Neuron (in vitro differentiated cells): ENCODE results near the gene ITGA6.

ENCODE experiments used
- H2AFZ ChIP-seq: one replicate; pipeline ENCODE4 v1.6.1; 2013; ENCODE audit warnings: low read depth, mild to moderate bottlenecking, inconsistent platforms, low read length, moderate library complexity
- H3K27me3 ChIP-seq: one replicate; pipeline ENCODE4 v1.6.1; 2013; ENCODE audit warnings: low read length; ENCODE audit not compliant: insufficient read depth
- H3K36me3 ChIP-seq: one replicate; pipeline ENCODE4 v1.6.1; 2013; ENCODE audit warnings: low read length; ENCODE audit not compliant: insufficient read depth
- H3K4me1 ChIP-seq: one replicate; pipeline ENCODE4 v1.6.1; 2013; ENCODE audit warnings: low read length; ENCODE audit not compliant: insufficient read depth
- H3K4me3 ChIP-seq: 2 replicates; pipeline ENCODE4 v1.5.1; 2013; ENCODE audit warnings: mild to moderate bottlenecking, low read length, moderate library complexity
- H3K9me3 ChIP-seq: one replicate; pipeline ENCODE4 v1.6.1; 2013; ENCODE audit warnings: low read length

Gene ITGA6

DNA sequence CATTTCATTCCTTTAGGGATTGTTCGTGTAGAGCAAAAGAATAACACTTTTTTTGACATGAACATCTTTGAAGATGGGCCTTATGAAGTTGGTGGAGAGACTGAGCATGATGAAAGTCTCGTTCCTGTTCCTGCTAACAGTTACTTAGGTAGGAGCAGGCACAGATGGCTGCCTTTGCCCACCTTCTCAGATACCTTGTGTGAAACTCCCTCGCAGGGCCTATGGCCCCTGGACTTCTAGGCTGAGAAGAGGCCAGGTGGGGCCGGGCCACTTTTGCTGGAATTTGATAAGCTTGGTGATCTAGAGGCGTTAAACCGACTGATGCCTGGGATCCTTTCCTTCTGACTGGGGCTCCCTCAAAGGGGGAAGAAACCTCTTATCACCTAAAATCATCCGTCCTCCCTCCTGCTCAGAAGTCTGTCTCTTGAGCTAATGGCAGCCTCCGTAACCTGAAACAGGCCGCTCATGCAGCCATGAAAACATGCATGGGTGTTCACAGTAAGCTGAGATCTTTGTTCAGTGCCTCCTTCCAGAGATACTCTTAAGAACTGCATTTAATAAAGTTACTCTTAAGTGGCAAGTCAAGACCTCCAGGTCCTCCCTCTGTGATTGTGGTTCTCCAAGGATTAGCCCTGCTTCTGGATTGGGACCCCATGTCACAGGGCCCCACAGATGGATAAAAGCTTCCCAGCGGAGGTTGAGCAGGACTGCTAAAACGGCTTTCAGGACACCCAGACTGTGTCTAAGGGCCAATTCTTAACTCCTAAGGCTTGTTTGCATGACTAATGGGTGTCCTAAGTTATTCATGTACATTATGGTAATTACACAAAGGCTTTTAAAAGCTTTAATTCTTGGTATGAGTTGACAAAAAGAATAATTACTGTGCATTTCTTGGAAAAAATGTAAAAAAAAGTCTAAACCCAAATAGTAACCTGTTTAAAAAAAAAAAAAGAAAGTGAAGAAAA is 43.9 kb downstream of the ITGA6 start:
- H3K4me1 ChIP-seq, result no peaks in the 10 kb centered on the region
- H3K27me3 ChIP-seq, result no peaks in the 10 kb centered on the region
- H3K9me3 ChIP-seq, result no peaks in the 10 kb centered on the region
- no peak overlapping the region for H2AFZ ChIP-seq
- H3K36me3 ChIP-seq, result peaks cover 8% of the 10 kb centered on the region
- H3K4me3 ChIP-seq, result no peak overlapping the region

DNA sequence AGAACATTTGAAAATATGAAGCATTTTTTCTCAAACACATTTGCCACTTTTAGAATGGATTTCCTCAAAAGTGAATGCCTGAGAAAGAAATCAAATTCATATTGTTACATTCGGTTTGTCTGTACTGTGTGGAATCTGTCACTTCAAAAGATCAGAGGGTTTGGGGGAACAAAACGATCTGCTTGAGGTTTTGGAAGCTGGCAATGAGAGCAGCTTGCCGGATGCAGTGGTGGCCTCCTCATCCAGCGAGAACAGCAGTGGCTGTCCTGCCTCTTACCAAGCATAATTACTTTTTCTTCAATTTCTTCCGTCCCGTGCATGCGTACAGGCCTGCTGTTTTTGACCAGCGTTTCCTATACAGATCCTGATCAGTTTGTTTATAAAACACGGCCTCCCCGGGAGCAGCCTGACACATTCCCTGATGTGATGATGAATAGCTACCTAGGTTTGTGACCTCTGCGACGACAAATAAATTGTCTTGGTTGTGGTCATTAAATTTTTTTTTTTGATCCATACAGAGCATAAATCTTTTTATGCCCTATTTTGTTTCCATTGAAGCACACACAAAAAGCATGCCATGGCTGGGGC is 45.2 kb downstream of the ITGA6 start:
- no peaks in the 10 kb centered on the region for H3K4me1 ChIP-seq
- no peak overlapping the region for H2AFZ ChIP-seq
- H3K36me3 ChIP-seq, result peaks cover 8% of the 10 kb centered on the region
- no peak overlapping the region for H3K4me3 ChIP-seq
- no peaks in the 10 kb centered on the region for H3K9me3 ChIP-seq
- no peaks in the 10 kb centered on the region for H3K27me3 ChIP-seq

DNA sequence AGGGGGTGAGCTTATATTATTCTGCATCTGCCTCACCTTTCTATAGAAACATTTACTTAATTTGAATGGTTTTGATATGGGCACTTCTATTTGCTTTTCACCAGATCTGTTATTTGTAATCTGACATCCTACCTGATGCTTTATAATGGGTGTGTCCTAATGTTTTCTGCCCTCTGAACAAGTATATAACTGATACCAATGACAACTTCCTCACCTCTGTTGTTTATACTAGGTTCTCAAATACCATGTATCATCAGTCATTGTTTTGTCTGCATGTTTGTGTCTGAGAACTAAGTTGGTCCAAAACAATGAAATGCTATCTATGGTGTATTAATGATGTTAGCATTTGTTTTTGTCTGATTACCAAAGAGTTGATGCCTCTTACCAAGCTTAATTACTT is 45.8 kb downstream of the ITGA6 start:
- no peaks in the 10 kb centered on the region for H3K9me3 ChIP-seq
- H3K27me3 ChIP-seq, result no peaks in the 10 kb centered on the region
- no peak overlapping the region for H2AFZ ChIP-seq
- H3K4me3 ChIP-seq, result no peak overlapping the region
- H3K4me1 ChIP-seq, result no peaks in the 10 kb centered on the region
- peaks cover 8% of the 10 kb centered on the region for H3K36me3 ChIP-seq

DNA sequence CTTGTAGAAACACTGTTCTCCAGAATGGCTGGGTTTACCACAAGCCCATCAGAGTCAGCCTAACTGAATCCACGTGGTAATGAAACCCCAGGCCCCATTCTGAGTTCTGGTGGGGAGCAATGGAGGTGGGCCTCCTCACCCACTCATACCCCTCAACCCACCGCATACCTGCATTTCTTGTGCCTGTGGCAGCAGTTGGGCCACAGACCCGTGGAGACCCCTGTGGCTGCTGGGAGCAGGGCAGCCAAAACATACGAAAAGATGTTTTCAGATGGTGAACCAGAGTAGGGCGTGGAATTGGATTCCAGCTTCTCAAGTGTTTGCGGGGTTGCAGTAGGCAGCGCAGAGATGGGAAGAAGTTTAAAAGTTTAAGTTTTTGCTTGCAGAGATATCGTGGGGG is 51.0 kb downstream of the ITGA6 start:
- H3K27me3 ChIP-seq, result no peaks in the 10 kb centered on the region
- no peaks in the 10 kb centered on the region for H3K36me3 ChIP-seq
- H3K4me1 ChIP-seq, result peaks cover 37% of the 10 kb centered on the region
- no peak overlapping the region for H2AFZ ChIP-seq
- H3K9me3 ChIP-seq, result no peaks in the 10 kb centered on the region
- H3K4me3 ChIP-seq, result no peak overlapping the region

DNA sequence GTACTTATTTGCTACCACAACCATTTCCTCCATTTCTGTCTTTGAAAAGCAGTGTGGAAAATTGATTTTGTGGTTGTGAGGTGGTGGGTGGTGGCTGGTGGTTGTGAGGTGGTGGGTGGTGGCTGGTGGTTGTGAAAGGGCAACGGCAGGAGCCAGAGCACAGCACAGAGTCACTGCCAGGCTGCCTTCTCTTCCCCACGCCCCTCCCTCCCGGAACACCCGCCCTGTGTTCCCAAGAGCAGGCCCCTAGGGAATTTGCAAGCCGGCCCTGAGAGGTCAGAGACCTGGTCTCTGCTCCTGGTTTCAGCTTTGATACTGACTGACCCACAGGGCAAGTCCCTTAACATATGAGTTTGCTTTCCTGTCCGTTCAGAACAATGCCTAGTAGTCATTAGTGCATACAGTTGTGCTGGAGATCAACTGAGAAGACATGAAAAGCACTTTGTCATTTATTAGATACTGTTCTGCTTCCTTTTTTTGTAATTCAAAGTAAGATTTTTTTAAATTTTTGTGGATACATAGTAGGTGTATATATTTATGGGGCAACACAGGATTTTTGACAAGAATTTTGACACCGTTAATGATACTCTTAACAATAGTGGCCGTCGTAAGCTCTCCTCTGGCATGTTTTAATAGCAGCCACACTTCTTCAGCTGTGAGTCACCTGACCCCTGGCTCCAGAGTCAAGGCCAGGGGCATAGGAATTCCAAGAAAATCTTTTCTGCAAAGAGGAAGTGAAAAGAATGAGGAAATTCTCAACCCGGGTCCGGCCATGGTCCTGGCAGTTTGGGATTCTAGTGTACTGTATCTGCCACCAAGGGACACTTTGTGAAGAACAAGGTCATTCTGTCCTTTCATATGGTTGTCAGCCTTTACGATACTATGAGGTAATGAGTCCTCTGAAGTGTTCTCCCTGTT is 53.2 kb downstream of the ITGA6 start:
- no peak overlapping the region for H3K4me3 ChIP-seq
- H3K36me3 ChIP-seq, result peaks cover 3% of the 10 kb centered on the region
- H3K9me3 ChIP-seq, result no peaks in the 10 kb centered on the region
- H3K4me1 ChIP-seq, result peaks cover 37% of the 10 kb centered on the region
- H2AFZ ChIP-seq, result no peak overlapping the region
- H3K27me3 ChIP-seq, result no peaks in the 10 kb centered on the region

DNA sequence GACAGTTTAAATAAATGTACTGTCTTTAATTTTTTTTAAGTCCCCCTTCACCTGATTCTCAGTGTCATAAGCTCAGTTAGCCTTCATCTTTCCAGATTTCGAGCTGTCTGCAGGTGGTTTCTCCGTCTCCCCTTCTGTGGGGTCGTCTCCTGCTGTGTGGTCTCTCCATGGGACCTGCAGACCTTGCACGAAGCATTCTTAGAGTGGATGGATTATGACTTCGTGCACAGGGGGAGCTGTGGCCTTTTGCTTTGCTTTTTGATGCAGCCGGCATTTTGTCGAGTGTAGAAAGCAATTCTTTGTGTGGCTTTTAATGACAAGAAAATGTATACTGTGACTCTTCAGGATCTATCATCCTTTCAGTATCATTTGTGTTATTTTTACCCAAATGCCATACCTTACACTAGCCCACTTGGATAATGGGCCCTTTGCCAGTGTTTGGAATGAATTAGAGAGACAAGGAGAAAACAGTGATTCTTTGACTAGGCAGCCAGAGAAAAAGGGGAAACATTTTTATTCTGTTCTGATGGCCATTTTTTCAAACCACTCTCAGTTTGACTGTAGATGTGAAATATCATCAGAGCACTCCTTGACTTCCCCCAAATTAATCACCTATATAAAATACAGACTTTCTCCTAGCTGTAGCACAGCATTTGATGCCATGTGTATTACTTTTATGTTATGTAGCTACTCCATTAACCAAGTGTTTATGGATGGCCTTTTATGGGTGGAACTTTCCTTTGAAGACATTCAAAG is 54.3 kb downstream of the ITGA6 start:
- H3K27me3 ChIP-seq, result no peaks in the 10 kb centered on the region
- peaks cover 4% of the 10 kb centered on the region for H3K36me3 ChIP-seq
- H2AFZ ChIP-seq, result no peak overlapping the region
- no peaks in the 10 kb centered on the region for H3K9me3 ChIP-seq
- peaks cover 37% of the 10 kb centered on the region for H3K4me1 ChIP-seq
- H3K4me3 ChIP-seq, result no peak overlapping the region

DNA sequence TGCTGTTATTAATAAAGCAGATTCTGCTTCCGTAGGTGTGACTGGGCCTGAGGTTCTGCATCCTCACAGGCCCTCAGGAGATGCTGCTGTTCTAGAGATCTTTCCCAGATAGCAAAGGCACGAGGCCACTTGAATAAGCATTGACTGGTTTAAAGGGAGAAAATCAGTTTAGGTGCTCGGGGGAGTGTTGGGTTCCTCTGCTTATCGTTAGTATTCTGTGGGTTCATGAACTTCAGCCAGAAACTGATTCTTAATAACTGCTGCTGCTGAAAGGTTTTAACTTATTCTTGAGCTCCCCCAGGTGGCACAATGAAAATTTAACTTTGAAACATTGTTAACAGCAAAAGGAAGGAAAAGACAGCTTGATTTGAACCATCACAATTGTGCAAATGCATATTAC is 56.9 kb downstream of the ITGA6 start:
- Histone ChIP-seq H2AFZ (no peak overlapping the region), H3K27me3 (no peaks in the 10 kb centered on the region), H3K4me3 (no peak overlapping the region), H3K4me1 (peaks cover 37% of the 10 kb centered on the region), H3K9me3 (no peaks in the 10 kb centered on the region), H3K36me3 (peaks cover 28% of the 10 kb centered on the region)

DNA sequence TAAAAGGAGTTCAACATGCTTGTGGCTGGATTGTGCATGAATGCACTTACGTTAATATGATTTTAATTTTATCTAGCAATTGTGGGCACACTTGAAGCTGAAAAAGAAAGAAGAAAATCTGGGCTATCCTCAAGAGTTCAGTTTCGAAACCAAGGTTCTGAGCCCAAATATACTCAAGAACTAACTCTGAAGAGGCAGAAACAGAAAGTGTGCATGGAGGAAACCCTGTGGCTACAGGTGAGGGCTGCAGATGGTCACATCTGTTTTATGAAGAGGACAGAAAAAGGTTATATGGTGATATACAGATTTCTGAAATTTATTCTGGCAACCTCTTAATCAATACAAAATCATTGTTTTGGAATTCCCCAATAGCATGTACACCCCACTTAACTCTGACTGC is 57.3 kb downstream of the ITGA6 start:
- no peaks in the 10 kb centered on the region for H3K27me3 ChIP-seq
- H3K4me1 ChIP-seq, result peaks cover 33% of the 10 kb centered on the region
- H3K4me3 ChIP-seq, result no peak overlapping the region
- no peak overlapping the region for H2AFZ ChIP-seq
- no peaks in the 10 kb centered on the region for H3K9me3 ChIP-seq
- peaks cover 30% of the 10 kb centered on the region for H3K36me3 ChIP-seq

DNA sequence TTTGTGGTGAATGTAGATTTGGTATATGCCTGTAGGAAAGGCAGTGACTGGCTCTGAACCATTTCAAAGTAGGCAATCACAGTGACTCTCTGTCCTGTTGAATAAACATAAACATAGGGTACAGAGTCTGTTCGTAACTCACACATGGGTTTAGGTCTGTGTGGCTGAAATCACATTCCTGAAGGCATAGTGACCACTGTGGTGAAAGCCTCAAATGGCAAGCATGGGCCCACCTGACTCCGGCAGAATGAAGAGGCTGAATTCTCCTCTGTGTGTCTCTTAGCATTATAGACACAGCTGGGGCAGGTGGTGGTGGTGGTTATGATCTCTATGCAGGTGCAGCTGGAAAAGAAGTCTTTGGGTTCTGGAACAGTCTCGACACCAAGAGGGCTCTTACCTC is 61.2 kb downstream of the ITGA6 start:
- peaks cover 49% of the 10 kb centered on the region for H3K36me3 ChIP-seq
- no peaks in the 10 kb centered on the region for H3K9me3 ChIP-seq
- no peak overlapping the region for H3K4me3 ChIP-seq
- no peaks in the 10 kb centered on the region for H3K4me1 ChIP-seq
- no peaks in the 10 kb centered on the region for H3K27me3 ChIP-seq
- no peak overlapping the region for H2AFZ ChIP-seq

DNA sequence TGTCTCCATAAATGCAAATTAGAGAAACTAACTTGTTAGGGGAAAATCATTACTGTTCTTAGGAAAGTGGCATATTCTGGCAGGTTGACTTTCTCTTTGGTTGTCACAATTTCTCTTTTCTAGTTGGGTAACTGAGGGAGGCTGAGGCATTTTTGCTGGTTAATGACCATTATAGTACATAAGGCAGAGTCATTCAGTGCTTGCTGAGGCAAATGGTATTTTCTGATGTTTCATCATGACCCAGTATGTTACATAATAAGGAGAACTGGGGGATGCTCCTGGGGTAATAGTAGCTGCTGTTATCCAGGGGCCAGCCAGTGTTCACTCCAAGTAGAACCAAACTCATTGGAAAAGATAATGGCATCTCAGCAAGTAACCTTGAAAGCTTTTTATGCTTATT is 62.3 kb downstream of the ITGA6 start:
- Histone ChIP-seq H3K27me3 (no peaks in the 10 kb centered on the region), H3K4me3 (no peak overlapping the region), H3K9me3 (no peaks in the 10 kb centered on the region), H3K36me3 (peaks cover 52% of the 10 kb centered on the region), H3K4me1 (no peaks in the 10 kb centered on the region), H2AFZ (no peak overlapping the region)

DNA sequence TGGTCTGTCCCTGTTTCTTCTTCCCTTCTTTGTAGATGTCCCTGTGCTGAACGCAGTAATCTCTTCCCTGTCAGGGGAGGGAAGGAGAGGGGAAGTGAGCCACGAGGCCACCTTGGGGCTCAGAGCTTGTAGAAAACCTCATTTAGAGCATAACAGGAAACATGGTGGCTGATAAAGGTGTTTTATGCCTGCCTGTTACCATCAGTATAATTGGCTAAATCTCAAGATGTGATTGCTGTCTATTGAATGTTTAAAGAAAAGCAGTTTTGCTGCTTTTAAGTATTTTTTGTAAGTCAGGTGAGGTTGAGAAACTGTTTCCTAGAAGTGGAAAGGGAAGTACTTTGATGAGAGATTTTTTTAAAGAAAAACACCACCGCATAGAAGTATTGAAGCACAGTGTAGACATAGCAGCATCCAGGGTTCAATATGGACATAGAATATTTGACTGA is 68.8 kb downstream of the ITGA6 start:
- no peaks in the 10 kb centered on the region for H3K9me3 ChIP-seq
- peaks cover 32% of the 10 kb centered on the region for H3K36me3 ChIP-seq
- H3K4me1 ChIP-seq, result no peaks in the 10 kb centered on the region
- no peak overlapping the region for H2AFZ ChIP-seq
- H3K4me3 ChIP-seq, result no peak overlapping the region
- H3K27me3 ChIP-seq, result no peaks in the 10 kb centered on the region

DNA sequence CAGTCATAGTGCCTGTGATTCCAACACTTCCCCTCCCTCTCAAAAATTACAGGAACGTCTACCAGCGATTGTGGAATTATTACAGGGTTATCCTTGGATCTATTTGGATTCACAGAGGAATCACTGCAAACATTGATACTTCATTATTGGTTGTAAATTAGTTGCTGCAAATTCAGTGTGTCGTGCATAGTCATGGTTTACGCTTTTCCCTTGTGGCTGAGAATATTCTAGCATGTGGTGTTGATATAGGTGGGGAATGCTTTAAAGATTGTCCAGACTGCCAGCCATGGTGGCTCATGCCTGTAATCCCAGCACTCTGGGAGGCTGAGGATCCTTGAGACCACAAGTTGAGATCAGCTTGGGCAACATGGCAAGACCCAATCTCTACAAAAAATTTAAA is 79.8 kb downstream of the ITGA6 start:
- Histone ChIP-seq H3K4me3 (no peak overlapping the region), H2AFZ (no peak overlapping the region), H3K27me3 (no peaks in the 10 kb centered on the region), H3K4me1 (no peaks in the 10 kb centered on the region), H3K9me3 (no peaks in the 10 kb centered on the region), H3K36me3 (peaks cover 9% of the 10 kb centered on the region)
